K562 (cell line): Measurements from ENCODE around the gene GLI1. TPM values are rescaled to one million over a fixed set of nuclear protein-coding genes. Genes with fewer than 3 reads are reported as not detected.

Experiments
- ATAC-seq: fragments of 200-7000 bp; cut with Tn5 transposase; 3 replicates; pipeline ENCODE4 v1.9.1; 2020; ENCODE audit warnings: moderate library complexity
- BruUV-seq: library from RNA; stranded (reverse); fragments of 400-500 nt; replicated peaks from 2 replicates; lab custom pipeline; 2021; lab: Mats Ljungman, UMichigan
- CTCF ChIA-PET: fragments of 300-600 bp; formaldehyde crosslinking; extraction: SDS; loops from one replicate; lab custom pipeline; 2021; ENCODE audit warnings: low intra/inter-chr PET ratio; lab: Yijun Ruan, JAX
- POLR2A ChIA-PET: fragments of 300-600, 350-650 bp; sonication (Branson Sonifier 250); formaldehyde crosslinking; extraction: SDS; loops from one replicate; lab custom pipeline; 2021; ENCODE audit warnings: antibody characterized with exemption, inconsistent platforms; lab: Yijun Ruan, JAX
- DNase-seq, 4 experiments: peaks; one replicate each; pipeline versions ENCODE4 v3.0.0 to v3.0.0-alpha.2; 2011 to 2018; ENCODE audit warnings: low spot score in 3 of 4, mixed read lengths in 3 of 4; ENCODE audit errors: extremely low read depth in 1 of 4
- FAIRE-seq: peaks from 2 replicates; lab custom pipeline; 2011; peaks lifted over from hg19 to GRCh38; lab: Jason Lieb, UNC
- H2AFZ ChIP-seq: 2 replicates; pipeline ENCODE4 v1.6.0; 2011; ENCODE audit warnings: low read depth, low read length, control low read depth, inconsistent platforms
- H3K27ac ChIP-seq: fragments of 200-600 bp; 3 replicates; pipeline ENCODE4 v1.8.0; 2011; ENCODE audit warnings: low read depth, mild to moderate bottlenecking, control low read depth, inconsistent platforms, low read length, moderate library complexity, mixed read lengths; ENCODE audit errors: extremely low read depth
- H3K27me3 ChIP-seq, 2 experiments: fragments of 300-600 bp in 1 of 2; 2 replicates in 1 of 2; 3 replicates in 1 of 2; pipeline versions ENCODE4 v1.6.0 to v1.8.0; 2011; ENCODE audit warnings: inconsistent platforms in 2 of 2, low read length in 2 of 2, mild to moderate bottlenecking in 1 of 2, mixed read lengths in 1 of 2, moderate library complexity in 1 of 2; ENCODE audit not compliant: control insufficient read depth in 2 of 2, insufficient read depth in 2 of 2
- H3K36me3 ChIP-seq: fragments of 300-600 bp; 3 replicates; pipeline ENCODE4 v1.8.0; 2011; ENCODE audit warnings: mild to moderate bottlenecking, low read length, inconsistent platforms; ENCODE audit not compliant: control insufficient read depth, insufficient read depth
- H3K4me1 ChIP-seq, 2 experiments: fragments of 200-600 bp in 1 of 2; replicated peaks in 1 of 2; 2 replicates in 1 of 2; 3 replicates in 1 of 2; pipeline versions ENCODE4 v1.5.1 to v1.8.0; 2011; ENCODE audit warnings: inconsistent platforms in 2 of 2, low read length in 2 of 2, mild to moderate bottlenecking in 1 of 2, mixed read lengths in 1 of 2, moderate library complexity in 1 of 2; ENCODE audit not compliant: control insufficient read depth in 2 of 2, insufficient read depth in 2 of 2
- H3K4me2 ChIP-seq: 2 replicates; pipeline ENCODE4 v1.6.1; 2011; ENCODE audit warnings: low read length, control low read depth, inconsistent platforms, mixed read lengths; ENCODE audit not compliant: insufficient read depth
- H3K4me3 ChIP-seq: fragments of 200-600 bp; sonication (generic), shearing (Covaris generic); 2 replicates; pipeline ENCODE4 v1.5.1; 2016; ENCODE audit warnings: control low read depth, inconsistent platforms
- H3K79me2 ChIP-seq: fragments of 200-600 bp; 3 replicates; pipeline ENCODE4 v1.8.0; 2011; ENCODE audit warnings: low read length, inconsistent platforms; ENCODE audit not compliant: control insufficient read depth, insufficient read depth
- H3K9ac ChIP-seq, 2 experiments: 2 replicates each; pipeline versions ENCODE4 v1.6.0 to v1.6.1; 2011; ENCODE audit warnings: low read depth in 2 of 2, low read length in 2 of 2, control low read depth in 1 of 2, inconsistent platforms in 1 of 2, mild to moderate bottlenecking in 1 of 2, mixed read lengths in 1 of 2; ENCODE audit not compliant: insufficient read depth in 1 of 2
- H3K9me1 ChIP-seq: one replicate; pipeline ENCODE4 v1.6.0; 2011; ENCODE audit warnings: inconsistent platforms, mild to moderate bottlenecking, low read length, moderate library complexity; ENCODE audit not compliant: control insufficient read depth, insufficient read depth
- H3K9me3 ChIP-seq: replicated peaks from 2 replicates; pipeline ENCODE4 v1.5.1; 2011; ENCODE audit warnings: low read depth, low read length, inconsistent platforms; ENCODE audit not compliant: control insufficient read depth, insufficient read depth
- H4K20me1 ChIP-seq: replicated peaks from 2 replicates; pipeline ENCODE4 v1.6.1; 2011; ENCODE audit warnings: low read length, inconsistent platforms, mixed read lengths; ENCODE audit not compliant: control insufficient read depth, insufficient read depth
- ARID4B ChIP-seq: sonication (generic); formaldehyde crosslinking; IDR thresholded peaks from 2 replicates; pipeline ENCODE4 v1.8.0; 2022; ENCODE audit warnings: mild to moderate bottlenecking, missing genetic modification reagents
- CHD1 ChIP-seq: fragments of 200-600 bp; sonication (generic); IDR thresholded peaks from one replicate; pipeline ENCODE4 v1.6.1; 2012; ENCODE audit warnings: mild to moderate bottlenecking, moderate library complexity, low read length, inconsistent platforms
- ELF4 ChIP-seq: fragments of 450-650 bp; formaldehyde crosslinking; IDR thresholded peaks from 2 replicates; pipeline ENCODE4 v1.4.0; 2022; ENCODE audit warnings: missing genetic modification characterization
- HMG20A ChIP-seq: fragments of 450-650 bp; formaldehyde crosslinking; conservative IDR thresholded peaks from 2 replicates; pipeline ENCODE4 v1.4.0; 2020; ENCODE audit warnings: mild to moderate bottlenecking, mixed read lengths
- IRF9 ChIP-seq: fragments of 450-650 bp; IDR thresholded peaks from 2 replicates; pipeline ENCODE4 v1.6.1; 2016; ENCODE audit warnings: missing biosample characterization, missing genetic modification characterization
- RBM25 ChIP-seq: fragments of 200-400 bp; formaldehyde crosslinking; IDR thresholded peaks from 2 replicates; pipeline ENCODE4 v1.6.1; 2018; ENCODE audit warnings: low read length, low read depth, moderate library complexity; ENCODE audit not compliant: severe bottlenecking
- RFX1 ChIP-seq: fragments of 450-650 bp; IDR thresholded peaks from 2 replicates; pipeline ENCODE4 v1.6.1; 2016; ENCODE audit warnings: mild to moderate bottlenecking, moderate library complexity
- TCF7 ChIP-seq: sonication (generic); IDR thresholded peaks from 2 replicates; pipeline ENCODE4 v1.6.1; 2016; ENCODE audit warnings: antibody characterized with exemption, borderline replicate concordance
- ZNF121 ChIP-seq: sonication (generic); formaldehyde crosslinking; conservative IDR thresholded peaks from 2 replicates; pipeline ENCODE4 v1.8.0; 2022; ENCODE audit warnings: missing genetic modification reagents
- WGBS: fragments of 100-300 bp; shearing (Covaris generic); methylation state at CpG from one replicate; pipeline ENCODE4 v1.1.6; 2016; ENCODE audit warnings: low coverage, mixed read lengths; ENCODE audit not compliant: insufficient coverage; ENCODE audit errors: missing lambda C conversion rate; 5-methylcytosine and 5-hydroxymethylcytosine counted together
- in situ Hi-C: fragments of 300-500 bp; cut with MboI; formaldehyde crosslinking; loops from 4 replicates; pipeline ENCODE4 v1.15.0; 2018; ENCODE audit warnings: inconsistent platforms, mixed read lengths
- intact Hi-C: fragments of 100-400 bp; cut with micrococcal nuclease; formaldehyde crosslinking; loops from 2 replicates; pipeline ENCODE4 v1.14.2; 2022
- polyA plus RNA-seq, 8 experiments: library from polyadenylated mRNA; depleted of rRNA in 4 of 8; stranded (reverse) in 5 of 8; unstranded in 3 of 8; fragments of >200 nt; fragmentation: Nextera tagmentation in 2 of 8; fragmentation: Illumina TruSeq in 1 of 8; extraction: Ambion mirVana in 2 of 8; extraction: Trizol in 1 of 8; gene quantifications; 2 replicates each; pipeline versions ENCODE4 v1.2.1 to v1.2.3, GENCODE V29; 2011 to 2014; ENCODE audit warnings: inconsistent platforms in 1 of 8, missing spikeins in 1 of 8
- total RNA-seq, 7 experiments: library from RNA; depleted of rRNA in 6 of 7; stranded (reverse); fragments of >200 nt in 6 of 7; fragmentation: Illumina TruSeq in 2 of 7; extraction: Trizol in 2 of 7; gene quantifications; 2 replicates each; pipeline versions ENCODE4 v1.2.1 to v1.2.3, GENCODE V29; 2011 to 2021; ENCODE audit warnings: low replicate concordance in 1 of 7

Gene GLI1
- total and polyA plus RNA-seq, 9 of the 15 experiments (the other 6 are each of a cell fraction or from before 2014, with no cell fraction given): 0.24 to 3.7 (median 0.61) TPM

GRCh38 chr12:57431654-57432188 is 27.9 kb upstream of the GLI1 start:
- in situ Hi-C loops: no loop called here
- Histone ChIP-seq H3K9ac (peak overlapping the region in 1 of 2 experiments; percentile 93; a peak in 2 of 4 replicates), H3K36me3 (no peaks in the 10 kb centered on the region), H3K4me2 (peak overlapping the region; percentile 75), H3K27me3 (no peaks in the 10 kb centered on the region), H2AFZ (peak overlapping the region; percentile 91), H3K4me1 (peaks cover 17 to 18% of the 10 kb centered on the region in 2 experiments; a peak in 4 of 5 replicates), H3K9me3 (no peaks in the 10 kb centered on the region), H3K9me1 (no peaks in the 10 kb centered on the region), H4K20me1 (no peaks in the 10 kb centered on the region), H3K27ac (peak overlapping the region; percentile 98; the same call in 2 of the 3 replicates), H3K79me2 (peaks cover 30% of the 10 kb centered on the region), H3K4me3 (peak overlapping the region; percentile 59)
- CTCF ChIA-PET: no interaction called here
- no peak for FAIRE-seq
- BruUV-seq: no TSS peak
- POLR2A ChIA-PET: interaction anchor here (1.5 kb wide), 1 partner anchor 24 kb away, joined by 6 read pairs; the partner anchor contains the start of gene INHBE
- TF ChIP-seq RFX1 (peak; percentile 17; the same call in 1 of the 2 replicates), ELF4 (CRISPR knock-in tag) (no peak)
- no peak for DNase-seq
- ATAC-seq: no peak
- intact Hi-C loops: loop anchor here (2.0 kb wide), 1 partner anchor 23 kb away; the partner anchor contains the start of gene INHBE
- 52% methylated on average over 11 of the region's 11 CpGs for WGBS

- FAIRE-seq: no peak
- H3K9me1 ChIP-seq: no peaks in the 10 kb centered on the region
- DNase-seq: no peak
- H3K27me3 ChIP-seq: no peaks in the 10 kb centered on the region
- no peak for TF ChIP-seq IRF9
- TF ChIP-seq RBM25: peak; percentile 76
- no peak for TF ChIP-seq HMG20A (CRISPR knock-in tag)
- no peak for TF ChIP-seq CHD1
- no peak for TF ChIP-seq ARID4B
- TF ChIP-seq TCF7: no peak
- TF ChIP-seq ZNF121 (CRISPR knock-in tag): peak; percentile 71
- in situ Hi-C loops: no loop called here
- no peaks in the 10 kb centered on the region for H3K9me3 ChIP-seq
- ChIA-PET CTCF (no interaction called here), POLR2A (interaction anchor here (0.6 to 1.4 kb wide), 5 partner anchors 9 to 171 kb away, joined by 3 to 4 read pairs (median 3); no protein-coding TSS in a partner anchor)
- 42% methylated on average over 3 of the region's 3 CpGs for WGBS
- H3K4me3 ChIP-seq: no peak overlapping the region
- no peak overlapping the region for H3K9ac ChIP-seq
- no peak overlapping the region for H3K4me2 ChIP-seq
- intact Hi-C loops: no loop called here
- ATAC-seq: no peak
- H2AFZ ChIP-seq: no peak overlapping the region
- H3K27ac ChIP-seq: no peak overlapping the region
- no peaks in the 10 kb centered on the region for H4K20me1 ChIP-seq
- H3K36me3 ChIP-seq: no peaks in the 10 kb centered on the region
- BruUV-seq: no TSS peak
- H3K4me1 ChIP-seq: peaks cover 17 to 18% of the 10 kb centered on the region in 2 experiments; a peak in 4 of 5 replicates
- peaks cover 27% of the 10 kb centered on the region for H3K79me2 ChIP-seq
Observed at GRCh38 chr12:57433370-57433769, 26.2 kb upstream of the GLI1 start.
